Measurements from ENCODE around the gene VPS13C.

The VPS13C gene

GRCh38 chr15:62060113-62060895 is at the start of gene VPS13C:
Gene VPS13C (minus strand): TSS chr15:62060447. CDS start chr15:62060374, 73 bp downstream.
- no peak within 1 kb of the TSS for H3K27ac ChIP-seq (ENCODE audit: low read length)
- peak within 1 kb of the TSS; percentile 86 for H3K4me3 ChIP-seq (ENCODE audit: low read length)
- H3K4me1 ChIP-seq (ENCODE audit: insufficient read depth, low read length), result no peaks in the 10 kb centered on the region

GRCh38 chr15:62109437-62109836 is 49.2 kb upstream of the VPS13C start:
- H3K4me3 ChIP-seq (ENCODE audit: low read length), result no peak overlapping the region
- H3K9me3 ChIP-seq (ENCODE audit: insufficient read depth, low read depth, low read length), result no peaks in the 10 kb centered on the region
- no peak overlapping the region for H3K9ac ChIP-seq (ENCODE audit: low read depth, low read length)
- no peak overlapping the region for H3K27ac ChIP-seq (ENCODE audit: low read length)
- no peaks in the 10 kb centered on the region for H3K36me3 ChIP-seq (ENCODE audit: insufficient read depth, low read depth, low read length)
- no peaks in the 10 kb centered on the region for H3K4me1 ChIP-seq (ENCODE audit: insufficient read depth, low read length)
- H3K27me3 ChIP-seq (ENCODE audit: insufficient read depth, low read length), result no peaks in the 10 kb centered on the region

More at GRCh38 chr15:62060113-62060895, at the start of gene VPS13C:
- Histone ChIP-seq H3K9ac (ENCODE audit: low read depth, low read length) (peak within 1 kb of the TSS; percentile 71; the same call in 1 of the 2 replicates), H3K27me3 (ENCODE audit: insufficient read depth, low read length) (peaks cover 57% of the 10 kb centered on the region), H3K9me3 (ENCODE audit: insufficient read depth, low read depth, low read length) (no peaks in the 10 kb centered on the region), H3K36me3 (ENCODE audit: insufficient read depth, low read depth, low read length) (no peaks in the 10 kb centered on the region)

- H3K4me1 ChIP-seq (ENCODE audit: insufficient read depth, low read length), result no peaks in the 10 kb centered on the region
- H3K9ac ChIP-seq (ENCODE audit: low read depth, low read length), result no peak overlapping the region
- no peak overlapping the region for H3K27ac ChIP-seq (ENCODE audit: low read length)
- no peaks in the 10 kb centered on the region for H3K9me3 ChIP-seq (ENCODE audit: insufficient read depth, low read depth, low read length)
- H3K27me3 ChIP-seq (ENCODE audit: insufficient read depth, low read length), result no peaks in the 10 kb centered on the region
- H3K4me3 ChIP-seq (ENCODE audit: low read length), result no peak overlapping the region
- H3K36me3 ChIP-seq (ENCODE audit: insufficient read depth, low read depth, low read length), result no peaks in the 10 kb centered on the region
Measured at GRCh38 chr15:62108411-62108810, 48.2 kb upstream of the VPS13C start.

GRCh38 chr15:62107571-62108121 is 47.4 kb upstream of the VPS13C start:
- H3K4me1 ChIP-seq (ENCODE audit: insufficient read depth, low read length), result no peaks in the 10 kb centered on the region
- no peak overlapping the region for H3K27ac ChIP-seq (ENCODE audit: low read length)
- no peaks in the 10 kb centered on the region for H3K9me3 ChIP-seq (ENCODE audit: insufficient read depth, low read depth, low read length)
- no peak overlapping the region for H3K4me3 ChIP-seq (ENCODE audit: low read length)
- H3K36me3 ChIP-seq (ENCODE audit: insufficient read depth, low read depth, low read length), result no peaks in the 10 kb centered on the region
- no peak overlapping the region for H3K9ac ChIP-seq (ENCODE audit: low read depth, low read length)
- no peaks in the 10 kb centered on the region for H3K27me3 ChIP-seq (ENCODE audit: insufficient read depth, low read length)

GRCh38 chr15:62106096-62106495 is 45.8 kb upstream of the VPS13C start:
- no peaks in the 10 kb centered on the region for H3K4me1 ChIP-seq (ENCODE audit: insufficient read depth, low read length)
- no peaks in the 10 kb centered on the region for H3K36me3 ChIP-seq (ENCODE audit: insufficient read depth, low read depth, low read length)
- H3K27me3 ChIP-seq (ENCODE audit: insufficient read depth, low read length), result no peaks in the 10 kb centered on the region
- no peak overlapping the region for H3K27ac ChIP-seq (ENCODE audit: low read length)
- H3K4me3 ChIP-seq (ENCODE audit: low read length), result no peak overlapping the region
- no peak overlapping the region for H3K9ac ChIP-seq (ENCODE audit: low read depth, low read length)
- H3K9me3 ChIP-seq (ENCODE audit: insufficient read depth, low read depth, low read length), result no peaks in the 10 kb centered on the region

GRCh38 chr15:62105266-62105665 is 45.0 kb upstream of the VPS13C start:
- Histone ChIP-seq H3K9ac (ENCODE audit: low read depth, low read length) (no peak overlapping the region), H3K27ac (ENCODE audit: low read length) (no peak overlapping the region), H3K27me3 (ENCODE audit: insufficient read depth, low read length) (no peaks in the 10 kb centered on the region), H3K4me1 (ENCODE audit: insufficient read depth, low read length) (no peaks in the 10 kb centered on the region), H3K36me3 (ENCODE audit: insufficient read depth, low read depth, low read length) (no peaks in the 10 kb centered on the region), H3K9me3 (ENCODE audit: insufficient read depth, low read depth, low read length) (no peaks in the 10 kb centered on the region), H3K4me3 (ENCODE audit: low read length) (no peak overlapping the region)

GRCh38 chr15:62104846-62105245 is 44.6 kb upstream of the VPS13C start:
- Histone ChIP-seq H3K36me3 (ENCODE audit: insufficient read depth, low read depth, low read length) (no peaks in the 10 kb centered on the region), H3K9ac (ENCODE audit: low read depth, low read length) (no peak overlapping the region), H3K27ac (ENCODE audit: low read length) (no peak overlapping the region), H3K4me1 (ENCODE audit: insufficient read depth, low read length) (no peaks in the 10 kb centered on the region), H3K27me3 (ENCODE audit: insufficient read depth, low read length) (no peaks in the 10 kb centered on the region), H3K9me3 (ENCODE audit: insufficient read depth, low read depth, low read length) (no peaks in the 10 kb centered on the region), H3K4me3 (ENCODE audit: low read length) (no peak overlapping the region)

- Histone ChIP-seq H3K36me3 (ENCODE audit: insufficient read depth, low read depth, low read length) (no peaks in the 10 kb centered on the region), H3K27ac (ENCODE audit: low read length) (no peak overlapping the region), H3K9me3 (ENCODE audit: insufficient read depth, low read depth, low read length) (no peaks in the 10 kb centered on the region), H3K27me3 (ENCODE audit: insufficient read depth, low read length) (no peaks in the 10 kb centered on the region), H3K4me3 (ENCODE audit: low read length) (no peak overlapping the region), H3K4me1 (ENCODE audit: insufficient read depth, low read length) (no peaks in the 10 kb centered on the region), H3K9ac (ENCODE audit: low read depth, low read length) (no peak overlapping the region)
Measured at GRCh38 chr15:62104401-62104800, 44.2 kb upstream of the VPS13C start.

GRCh38 chr15:62103431-62103830 is 43.2 kb upstream of the VPS13C start:
- Histone ChIP-seq H3K27me3 (ENCODE audit: insufficient read depth, low read length) (no peaks in the 10 kb centered on the region), H3K9ac (ENCODE audit: low read depth, low read length) (no peak overlapping the region), H3K27ac (ENCODE audit: low read length) (no peak overlapping the region), H3K4me3 (ENCODE audit: low read length) (no peak overlapping the region), H3K9me3 (ENCODE audit: insufficient read depth, low read depth, low read length) (no peaks in the 10 kb centered on the region), H3K36me3 (ENCODE audit: insufficient read depth, low read depth, low read length) (no peaks in the 10 kb centered on the region), H3K4me1 (ENCODE audit: insufficient read depth, low read length) (no peaks in the 10 kb centered on the region)

- H3K9ac ChIP-seq (ENCODE audit: low read depth, low read length), result no peak overlapping the region
- no peaks in the 10 kb centered on the region for H3K4me1 ChIP-seq (ENCODE audit: insufficient read depth, low read length)
- H3K9me3 ChIP-seq (ENCODE audit: insufficient read depth, low read depth, low read length), result no peaks in the 10 kb centered on the region
- H3K4me3 ChIP-seq (ENCODE audit: low read length), result no peak overlapping the region
- no peak overlapping the region for H3K27ac ChIP-seq (ENCODE audit: low read length)
- no peaks in the 10 kb centered on the region for H3K27me3 ChIP-seq (ENCODE audit: insufficient read depth, low read length)
- no peaks in the 10 kb centered on the region for H3K36me3 ChIP-seq (ENCODE audit: insufficient read depth, low read depth, low read length)
Measured at GRCh38 chr15:62099094-62099601, 38.9 kb upstream of the VPS13C start.

- no peaks in the 10 kb centered on the region for H3K27me3 ChIP-seq (ENCODE audit: insufficient read depth, low read length)
- H3K27ac ChIP-seq (ENCODE audit: low read length), result no peak overlapping the region
- no peaks in the 10 kb centered on the region for H3K4me1 ChIP-seq (ENCODE audit: insufficient read depth, low read length)
- H3K36me3 ChIP-seq (ENCODE audit: insufficient read depth, low read depth, low read length), result no peaks in the 10 kb centered on the region
- H3K9ac ChIP-seq (ENCODE audit: low read depth, low read length), result no peak overlapping the region
- H3K9me3 ChIP-seq (ENCODE audit: insufficient read depth, low read depth, low read length), result no peaks in the 10 kb centered on the region
- H3K4me3 ChIP-seq (ENCODE audit: low read length), result no peak overlapping the region
Measured at GRCh38 chr15:62094388-62094787, 34.1 kb upstream of the VPS13C start.

GRCh38 chr15:62093809-62094208 is 33.6 kb upstream of the VPS13C start:
- Histone ChIP-seq H3K4me3 (ENCODE audit: low read length) (no peak overlapping the region), H3K4me1 (ENCODE audit: insufficient read depth, low read length) (no peaks in the 10 kb centered on the region), H3K27ac (ENCODE audit: low read length) (no peak overlapping the region), H3K9me3 (ENCODE audit: insufficient read depth, low read depth, low read length) (no peaks in the 10 kb centered on the region), H3K27me3 (ENCODE audit: insufficient read depth, low read length) (no peaks in the 10 kb centered on the region), H3K36me3 (ENCODE audit: insufficient read depth, low read depth, low read length) (no peaks in the 10 kb centered on the region), H3K9ac (ENCODE audit: low read depth, low read length) (no peak overlapping the region)
